ENCODE measurements around the gene ZNF606.
A peak's percentile ranks its signal among the peaks of the same experiment; 100 is the strongest.

ZNF606 gene

DNA sequence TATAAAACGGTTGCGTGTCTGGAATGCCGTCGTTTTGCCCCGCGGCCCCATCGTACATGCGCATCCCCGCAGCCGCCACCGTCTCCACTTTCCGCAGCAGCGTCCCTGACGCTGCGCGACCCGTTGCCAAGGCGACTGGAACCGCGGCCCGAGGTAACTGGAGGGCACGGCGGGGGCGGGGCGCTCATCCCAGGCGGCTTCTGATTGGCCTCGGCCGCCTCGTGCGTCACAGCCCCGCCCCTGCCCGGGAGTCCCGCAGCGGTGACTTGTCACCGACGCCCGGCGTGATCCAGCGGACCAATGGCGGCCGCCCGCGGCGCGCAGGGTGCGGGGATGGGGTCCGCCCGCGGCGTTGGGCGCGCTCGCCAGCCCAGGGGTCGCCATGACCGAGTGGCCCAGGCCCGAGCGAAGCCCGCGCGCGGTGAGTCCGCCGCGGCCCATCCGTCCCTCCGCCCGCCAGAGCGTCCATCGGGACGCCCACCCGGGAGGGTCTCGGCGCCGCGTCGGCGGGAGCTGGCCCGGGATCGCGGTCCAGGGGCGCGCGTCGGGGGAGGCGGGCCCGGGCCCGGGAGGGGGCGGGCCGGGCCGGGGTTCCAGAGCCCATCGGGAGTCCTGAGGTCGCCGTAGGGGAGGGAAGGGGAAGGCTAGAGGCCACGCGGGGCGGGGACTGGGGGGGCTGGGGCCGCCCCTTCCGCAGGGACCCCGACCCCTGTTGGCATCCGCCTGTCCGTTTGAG is 31.3 kb upstream of the ZNF606 start, which contains the start of gene ZSCAN1:
ZSCAN1 (plus strand) TSS at position 285 of the 736 bp plus-strand sequence. CDS start 3,812 bp downstream, outside the sequence.
- no peak for TF ChIP-seq ZFX (IDR thresholded peaks at IDR 0.05)
- TF ChIP-seq CTCF (conservative IDR thresholded peaks at IDR 0.05): no peak
- H3K27ac ChIP-seq: no peak within 1 kb of the TSS

DNA sequence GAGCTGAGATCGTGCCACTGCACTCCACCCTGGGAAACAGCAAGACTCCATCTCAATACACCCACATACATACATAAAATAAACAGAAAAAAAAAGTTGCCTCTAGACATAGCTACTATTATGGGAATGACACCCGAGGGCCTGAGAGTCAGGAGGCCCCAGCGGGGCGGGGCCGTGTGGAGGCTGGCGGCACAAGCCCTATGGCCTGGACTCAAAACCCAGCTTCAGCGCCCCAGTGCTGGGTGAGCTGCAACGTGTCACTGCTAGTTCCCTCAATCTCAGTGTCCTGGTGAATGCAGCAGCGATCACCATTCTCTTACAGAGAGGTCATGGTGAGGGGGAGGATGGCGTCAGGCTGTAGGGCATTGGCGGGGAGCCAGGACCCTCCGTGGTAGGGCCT is 22.0 kb upstream of the ZNF606 start:
- TF ChIP-seq ZFX (IDR thresholded peaks at IDR 0.05) (no peak), CTCF (conservative IDR thresholded peaks at IDR 0.05) (no peak)
- H3K27ac ChIP-seq: no peak overlapping the region

DNA sequence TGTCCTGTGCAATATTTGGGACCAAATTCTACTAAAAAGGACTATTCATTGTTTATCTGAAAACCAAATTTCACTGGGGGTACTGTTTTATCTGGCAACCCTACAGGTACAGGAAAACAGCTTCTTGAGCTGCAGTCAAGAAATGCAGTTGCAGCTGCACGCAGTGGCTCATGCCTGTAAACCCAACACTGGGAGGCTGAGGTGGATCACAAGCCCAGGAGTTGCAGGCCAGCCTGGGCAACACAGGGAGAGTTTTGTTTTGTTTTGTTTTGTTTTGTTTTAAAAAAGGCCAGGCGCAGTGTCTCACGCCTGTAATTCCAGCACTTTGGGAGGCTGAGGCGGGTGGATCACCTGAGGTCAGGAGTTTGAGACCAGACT is 19.7 kb upstream of the ZNF606 start:
- no peak overlapping the region for H3K27ac ChIP-seq
- TF ChIP-seq CTCF (conservative IDR thresholded peaks at IDR 0.05): peak; percentile 31
- TF ChIP-seq ZFX (IDR thresholded peaks at IDR 0.05): no peak

DNA sequence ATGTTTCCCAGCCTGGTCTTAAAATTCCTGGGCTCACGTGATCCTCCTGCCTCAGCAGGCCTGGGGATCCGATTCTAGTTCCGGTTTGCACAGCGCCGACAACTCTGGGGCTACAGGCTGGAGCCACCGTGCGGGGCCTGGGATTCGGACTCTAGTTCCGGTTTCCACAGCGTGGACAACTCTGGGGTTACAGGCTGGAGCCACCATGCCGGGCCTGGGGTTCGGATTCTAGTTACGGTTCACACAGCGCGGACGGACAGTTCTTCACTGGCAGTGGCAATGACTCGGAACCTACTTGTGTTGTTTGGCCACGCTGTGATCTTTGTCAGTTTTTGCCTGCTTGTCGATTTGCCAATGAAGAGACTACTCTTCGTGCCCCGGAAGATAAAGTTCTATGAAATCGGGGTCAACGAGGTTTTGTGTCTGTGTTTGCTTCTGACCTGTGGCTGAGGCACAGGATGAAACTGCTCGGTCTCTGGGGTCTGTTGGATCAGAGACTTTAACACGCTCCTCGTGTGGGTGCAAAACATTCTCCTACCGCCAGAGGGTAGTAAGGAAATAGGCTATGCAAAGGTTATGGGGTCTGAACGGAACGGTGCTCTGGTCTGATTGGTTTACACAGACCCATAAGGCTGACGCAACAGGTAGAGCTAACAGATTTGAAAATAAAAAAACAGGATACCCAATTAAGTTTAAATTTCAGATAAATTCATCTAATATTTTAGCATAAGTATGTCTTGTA is 19.1 kb upstream of the ZNF606 start:
- no peak overlapping the region for H3K27ac ChIP-seq
- TF ChIP-seq CTCF (conservative IDR thresholded peaks at IDR 0.05) (peak; percentile 68), ZFX (IDR thresholded peaks at IDR 0.05) (no peak)

DNA sequence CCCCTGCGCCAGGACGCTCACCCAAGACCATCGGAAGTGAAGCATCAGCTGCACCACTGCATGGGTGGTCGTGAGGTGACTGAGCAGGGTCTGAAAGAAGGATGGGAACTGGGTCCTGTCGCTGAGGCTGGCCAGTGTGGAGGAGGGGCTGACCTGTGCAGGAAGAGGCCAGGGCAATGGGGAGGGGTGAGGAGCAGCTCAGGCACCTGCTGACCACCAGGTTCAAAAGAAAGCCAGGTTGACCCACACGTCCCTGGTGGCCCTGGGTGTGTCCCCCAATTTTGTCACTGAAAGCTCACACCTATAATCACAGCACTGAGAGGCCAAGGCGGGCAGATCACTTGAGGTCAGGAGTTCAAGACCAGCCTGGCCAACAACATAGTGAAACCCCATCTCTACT is 17.5 kb upstream of the ZNF606 start:
- H3K27ac ChIP-seq: no peak overlapping the region
- TF ChIP-seq CTCF (conservative IDR thresholded peaks at IDR 0.05): no peak
- no peak for TF ChIP-seq ZFX (IDR thresholded peaks at IDR 0.05)

DNA sequence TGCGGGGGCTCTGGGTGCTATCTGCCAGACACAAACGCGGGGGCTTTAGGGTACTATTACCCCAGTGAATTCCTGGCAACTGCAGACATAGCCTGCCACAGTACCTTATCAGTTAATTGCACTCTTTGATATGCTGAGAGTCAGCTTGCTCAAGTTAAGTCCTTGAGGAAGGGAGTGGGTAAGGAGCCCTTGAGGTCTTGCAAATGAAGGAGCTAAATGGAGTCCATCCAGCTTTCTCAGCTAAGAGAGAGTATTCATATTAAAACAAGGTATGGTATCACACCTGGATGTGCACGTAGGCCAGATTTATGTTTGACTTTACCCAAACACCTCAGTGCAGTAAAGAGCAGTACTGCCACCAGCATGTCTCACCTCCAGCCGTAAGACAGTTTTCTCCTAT is 11.5 kb upstream of the ZNF606 start:
- no peak for TF ChIP-seq CTCF (conservative IDR thresholded peaks at IDR 0.05)
- no peak for TF ChIP-seq ZFX (IDR thresholded peaks at IDR 0.05)
- H3K27ac ChIP-seq: no peak overlapping the region

- TF ChIP-seq ZFX (IDR thresholded peaks at IDR 0.05): no peak
- TF ChIP-seq CTCF (conservative IDR thresholded peaks at IDR 0.05): no peak
- H3K27ac ChIP-seq: no peak overlapping the region
Measured at GRCh38 chr19:58010507-58010906, 7.9 kb upstream of the ZNF606 start.

Data from C4-2B (cell line).